Naive thymus-derived CD8-positive, alpha-beta T cell (primary cell): ENCODE data around the gene DNAI1. TPM values are rescaled to one million over a fixed set of nuclear protein-coding genes. Genes with fewer than 3 reads are reported as not detected.

Experiments
- ATAC-seq, 2 donors: fragments of 150-1000 bp; cut with Tn5 transposase in 1 of 2; sonication (Bioruptor Pico), chemical (Tn5 transposase) in 1 of 2; 1 replicate in 1 of 2; 2 replicates in 1 of 2; pipeline ENCODE4 v1.10.0; 2021; ENCODE audit warnings: mild to moderate bottlenecking in 2 of 2, moderate library complexity in 2 of 2
- POLR2A ChIA-PET: fragments of 350-600 bp; sonication (Branson Sonifier 250); formaldehyde crosslinking; loops from one replicate; lab custom pipeline; 2021; ENCODE audit warnings: antibody characterized with exemption; lab: Charles Lee
- DNase-seq, 10 donors: peaks; one replicate each; pipeline versions ENCODE4 v3.0.0 to v3.0.0-alpha.2; 2020 to 2022
- H3K27ac Mint-ChIP-seq, 10 donors: one replicate each; pipeline ENCODE4 v1.8.0; 2020 to 2022; ENCODE audit warnings: mild to moderate bottlenecking in 10 of 10, mixed read lengths in 10 of 10, moderate library complexity in 4 of 10, inconsistent platforms in 1 of 10
- H3K27me3 Mint-ChIP-seq, 5 donors: one replicate each; pipeline ENCODE4 v1.8.0; 2021 to 2022; ENCODE audit warnings: mixed read lengths in 5 of 5
- H3K36me3 Mint-ChIP-seq, 3 donors: one replicate each; pipeline ENCODE4 v1.8.0; 2020 to 2022; ENCODE audit warnings: mixed read lengths in 3 of 3, mild to moderate bottlenecking in 2 of 3, inconsistent platforms in 1 of 3
- H3K4me1 Mint-ChIP-seq, 4 donors: one replicate each; pipeline ENCODE4 v1.8.0; 2021 to 2022; ENCODE audit warnings: mixed read lengths in 4 of 4
- H3K4me3 Mint-ChIP-seq, 10 donors: one replicate each; pipeline ENCODE4 v1.8.0; 2020 to 2022; ENCODE audit warnings: mild to moderate bottlenecking in 10 of 10, mixed read lengths in 10 of 10, moderate library complexity in 6 of 10, inconsistent platforms in 1 of 10
- H3K9me3 Mint-ChIP-seq, 9 donors: one replicate each; pipeline ENCODE4 v1.8.0; 2020 to 2022; ENCODE audit warnings: mixed read lengths in 9 of 9, mild to moderate bottlenecking in 3 of 9, inconsistent platforms in 1 of 9, moderate library complexity in 1 of 9
- polyA plus RNA-seq, 3 donors: library from polyadenylated mRNA; unstranded; fragments of 300-500 nt; fragmentation: Illumina TruSeq; gene quantifications; one replicate each; pipeline ENCODE4 v1.2.3, GENCODE V29; 2021
- total RNA-seq, 8 experiments: library from RNA in 2 of 8; stranded (reverse) in 2 of 8; gene quantifications; one replicate each; pipeline ENCODE4 v1.2.3 and lab custom pipeline; 2021 to 2026

DNAI1 gene
- not detected for total RNA-seq
- not detected for polyA plus RNA-seq
- 0 reads per million in 6 experiments for total RNA-seq (lab: John Stamatoyannopoulos, UW)

GRCh38 chr9:34458013-34458958 is at the start of gene DNAI1, which contains the start of gene FAM219A:
DNAI1 (plus strand) TSS chr9:34458805; CDS start chr9:34459006, 201 bp downstream.
FAM219A (minus strand) TSS chr9:34458570; CDS start chr9:34458263, 307 bp downstream.
- Mint-ChIP-seq H3K27ac (peak within 1 kb of the TSS; percentile 32 to 91 (median 84)), H3K4me1 (peaks cover 18 to 56% (median 39%) of the 10 kb centered on the region in 4 donors), H3K27me3 (peaks cover 0 to 12% (median 0%) of the 10 kb centered on the region in 5 donors), H3K4me3 (peak within 1 kb of the TSS; percentile 88 to 95 (median 92)), H3K36me3 (no peaks in the 10 kb centered on the region), H3K9me3 (no peaks in the 10 kb centered on the region)
- ATAC-seq (peak; percentile 96), DNase-seq (peak; percentile 97 to 100 (median 99))
- POLR2A ChIA-PET = interaction anchor here (0.5 to 1.0 kb wide), 4 partner anchors 13 to 409 kb away, joined by 3 to 5 read pairs (median 3); partner anchors contain the start of gene UBAP2

GRCh38 chr9:34409154-34409553 is 49.5 kb upstream of the DNAI1 start:
- no peak overlapping the region for H3K4me3 Mint-ChIP-seq
- peaks cover 0 to 12% (median 3%) of the 10 kb centered on the region in 3 donors for H3K36me3 Mint-ChIP-seq
- ATAC-seq (no peak), DNase-seq (no peak)
- no peak overlapping the region for H3K27ac Mint-ChIP-seq
- POLR2A ChIA-PET = no interaction called here
- H3K9me3 Mint-ChIP-seq = no peaks in the 10 kb centered on the region
- no peaks in the 10 kb centered on the region for H3K27me3 Mint-ChIP-seq
- peaks cover 0 to 9% (median 0%) of the 10 kb centered on the region in 4 donors for H3K4me1 Mint-ChIP-seq

- no peaks in the 10 kb centered on the region for H3K27me3 Mint-ChIP-seq
- POLR2A ChIA-PET = interaction anchor here (0.6 kb wide), 1 partner anchor 225 kb away, joined by 4 read pairs; no protein-coding TSS in a partner anchor
- no peak overlapping the region for H3K4me3 Mint-ChIP-seq
- peaks cover 0 to 9% (median 0%) of the 10 kb centered on the region in 4 donors for H3K4me1 Mint-ChIP-seq
- H3K9me3 Mint-ChIP-seq = no peaks in the 10 kb centered on the region
- no peak overlapping the region for H3K27ac Mint-ChIP-seq
- peaks cover 0 to 4% (median 0%) of the 10 kb centered on the region in 3 donors for H3K36me3 Mint-ChIP-seq
- DNase-seq = no peak
- ATAC-seq = no peak
These were observed 46.3 kb upstream of the DNAI1 start for GRCh38 chr9:34412336-34412735.

GRCh38 chr9:34413231-34413852 is 45.3 kb upstream of the DNAI1 start:
- peaks cover 0 to 4% (median 0%) of the 10 kb centered on the region in 3 donors for H3K36me3 Mint-ChIP-seq
- ATAC-seq = no peak
- peak in 2 of 10 donors; percentile 3 to 27 for DNase-seq
- no peaks in the 10 kb centered on the region for H3K9me3 Mint-ChIP-seq
- no peak overlapping the region for H3K27ac Mint-ChIP-seq
- no peaks in the 10 kb centered on the region for H3K27me3 Mint-ChIP-seq
- POLR2A ChIA-PET = no interaction called here
- H3K4me1 Mint-ChIP-seq = peaks cover 0 to 9% (median 0%) of the 10 kb centered on the region in 4 donors
- H3K4me3 Mint-ChIP-seq = no peak overlapping the region

GRCh38 chr9:34417734-34418133 is 40.9 kb upstream of the DNAI1 start:
- ATAC-seq = no peak
- Mint-ChIP-seq H3K36me3 (no peaks in the 10 kb centered on the region), H3K4me1 (peaks cover 0 to 3% (median 0%) of the 10 kb centered on the region in 4 donors), H3K27ac (no peak overlapping the region), H3K27me3 (no peaks in the 10 kb centered on the region), H3K9me3 (no peaks in the 10 kb centered on the region), H3K4me3 (no peak overlapping the region)
- no peak for DNase-seq
- POLR2A ChIA-PET = interaction anchor here (0.6 kb wide), 1 partner anchor 1772 kb away, joined by 3 read pairs; no protein-coding TSS in a partner anchor

- peaks cover 0 to 1% (median 0%) of the 10 kb centered on the region in 4 donors for H3K4me1 Mint-ChIP-seq
- no peaks in the 10 kb centered on the region for H3K9me3 Mint-ChIP-seq
- no peaks in the 10 kb centered on the region for H3K36me3 Mint-ChIP-seq
- DNase-seq = no peak
- ATAC-seq = no peak
- H3K27ac Mint-ChIP-seq = peak overlapping the region in 2 of 10 donors; percentile 11 to 21
- POLR2A ChIA-PET = no interaction called here
- no peak overlapping the region for H3K4me3 Mint-ChIP-seq
- H3K27me3 Mint-ChIP-seq = no peaks in the 10 kb centered on the region
These were observed 38.7 kb upstream of the DNAI1 start for GRCh38 chr9:34419716-34420504.

GRCh38 chr9:34426347-34427074 is 32.1 kb upstream of the DNAI1 start:
- Mint-ChIP-seq H3K9me3 (no peaks in the 10 kb centered on the region), H3K27ac (peak overlapping the region in 1 of 10 donors; percentile 27), H3K27me3 (no peaks in the 10 kb centered on the region), H3K36me3 (peaks cover 0 to 5% (median 0%) of the 10 kb centered on the region in 3 donors), H3K4me3 (no peak overlapping the region), H3K4me1 (no peaks in the 10 kb centered on the region)
- no peak for ATAC-seq
- POLR2A ChIA-PET = no interaction called here
- DNase-seq = no peak

GRCh38 chr9:34428325-34428958 is 30.2 kb upstream of the DNAI1 start:
- no peaks in the 10 kb centered on the region for H3K9me3 Mint-ChIP-seq
- H3K27ac Mint-ChIP-seq = no peak overlapping the region
- DNase-seq (no peak), ATAC-seq (no peak)
- peaks cover 0 to 5% (median 0%) of the 10 kb centered on the region in 3 donors for H3K36me3 Mint-ChIP-seq
- POLR2A ChIA-PET = no interaction called here
- H3K27me3 Mint-ChIP-seq = no peaks in the 10 kb centered on the region
- no peaks in the 10 kb centered on the region for H3K4me1 Mint-ChIP-seq
- H3K4me3 Mint-ChIP-seq = no peak overlapping the region

GRCh38 chr9:34430843-34431437 is 27.7 kb upstream of the DNAI1 start:
- H3K4me3 Mint-ChIP-seq = no peak overlapping the region
- H3K36me3 Mint-ChIP-seq = peaks cover 0 to 5% (median 0%) of the 10 kb centered on the region in 3 donors
- no peaks in the 10 kb centered on the region for H3K4me1 Mint-ChIP-seq
- H3K27me3 Mint-ChIP-seq = no peaks in the 10 kb centered on the region
- no peak overlapping the region for H3K27ac Mint-ChIP-seq
- no peaks in the 10 kb centered on the region for H3K9me3 Mint-ChIP-seq
- ATAC-seq (no peak), DNase-seq (peak in 1 of 10 donors; percentile 12)
- POLR2A ChIA-PET = no interaction called here

- POLR2A ChIA-PET = no interaction called here
- DNase-seq (no peak), ATAC-seq (no peak)
- H3K4me3 Mint-ChIP-seq = no peak overlapping the region
- peaks cover 0 to 5% (median 0%) of the 10 kb centered on the region in 3 donors for H3K36me3 Mint-ChIP-seq
- H3K4me1 Mint-ChIP-seq = no peaks in the 10 kb centered on the region
- H3K27me3 Mint-ChIP-seq = no peaks in the 10 kb centered on the region
- H3K27ac Mint-ChIP-seq = no peak overlapping the region
- H3K9me3 Mint-ChIP-seq = no peaks in the 10 kb centered on the region
These were observed 26.9 kb upstream of the DNAI1 start for GRCh38 chr9:34431667-34432066.
